H1 (cell line): Measurements from ENCODE around the gene COL6A2. TPM values are rescaled to one million over a fixed set of nuclear protein-coding genes. Genes with fewer than 3 reads are reported as not detected.

Source experiments
- CHD2 ChIP-seq: IDR thresholded peaks from 2 replicates; pipeline ENCODE4 v1.6.1; 2012; ENCODE audit warnings: low read length, improper control_type of control experiment
- KDM5A ChIP-seq: fragments of 200-600 bp; IDR thresholded peaks from 2 replicates; pipeline ENCODE4 v1.7.1; 2012; ENCODE audit warnings: mild to moderate bottlenecking, low read length, inconsistent platforms, mixed read lengths
- NANOG ChIP-seq: IDR thresholded peaks from 2 replicates; pipeline ENCODE4 v1.6.1; 2011; ENCODE audit warnings: low read length, low read depth, mild to moderate bottlenecking, inconsistent platforms; ENCODE audit not compliant: insufficient read depth, poor library complexity, severe bottlenecking
- polyA plus RNA-seq, 7 experiments: library from polyadenylated mRNA; depleted of rRNA in 3 of 7; stranded (reverse) in 5 of 7; unstranded in 2 of 7; fragments of >200 nt in 5 of 7; fragments of 200-250 nt in 2 of 7; gene quantifications; 1 replicate in 5 of 7; 2 replicates in 1 of 7; 4 replicates in 1 of 7; pipeline versions ENCODE4 v1.2.1 to v1.2.3, GENCODE V29; 2011 to 2013; ENCODE audit warnings: missing spikeins in 2 of 7, mixed read lengths in 2 of 7
- total RNA-seq: library from RNA; stranded (reverse); fragmentation: NEBNext Ultra II Directional; extraction: Animal tissue kit (Norgen Biotek cat#: 25700); gene quantifications from 2 replicates; pipeline ENCODE4 v1.2.1, GENCODE V29; 2021

Gene COL6A2
- total and polyA plus RNA-seq, 2 of the 8 experiments (the other 6 are each of a cell fraction or from before 2014, with no cell fraction given) = 60.1 to 62.7 TPM

GRCh38 chr21:46129846-46130651, 32.1 kb downstream of the COL6A2 start (continued):
- TF ChIP-seq CHD2 (no peak), NANOG (no peak), KDM5A (no peak)
